Ovary (tissue), 9 donors: ENCODE measurements around the gene TGDS. TPM values are rescaled to one million over a fixed set of nuclear protein-coding genes. Genes with fewer than 3 reads are reported as not detected.

Source experiments
- DNase-seq, 5 donors: peaks; one replicate each; pipeline ENCODE4 v3.0.0-alpha.2; 2019 to 2020
- H3K27ac ChIP-seq, 2 donors: fragments of 200-600 bp; one replicate each; pipeline versions ENCODE4 v1.5.1 to v1.8.0; 2019 to 2022
- H3K27me3 ChIP-seq: fragments of 200-600 bp; one replicate; pipeline ENCODE4 v1.8.0; 2022
- H3K36me3 ChIP-seq: fragments of 200-600 bp; sonication (generic); one replicate; pipeline ENCODE4 v1.5.1; 2019
- H3K4me1 ChIP-seq: one replicate; pipeline ENCODE4 v1.8.1; 2013; ENCODE audit warnings: mild to moderate bottlenecking, moderate library complexity; ENCODE audit not compliant: insufficient read depth
- H3K4me3 ChIP-seq: fragments of 200-600 bp; sonication (generic); one replicate; pipeline ENCODE4 v1.5.1; 2017
- H3K9me3 ChIP-seq, 2 donors: fragments of 200-600 bp in 1 of 2; sonication (generic) in 1 of 2; one replicate each; pipeline versions ENCODE4 v1.5.1 to v1.8.1; 2013 to 2019; ENCODE audit warnings: mild to moderate bottlenecking in 1 of 2, moderate library complexity in 1 of 2
- CTCF ChIP-seq, 3 donors: fragments of 450-650 bp in 2 of 3; fragments of 200-600 bp in 1 of 3; IDR thresholded peaks; one replicate each; pipeline versions ENCODE4 v1.5.1 to v1.8.0; 2016 to 2022; ENCODE audit warnings: antibody characterized with exemption in 3 of 3, mild to moderate bottlenecking in 1 of 3
- EP300 ChIP-seq: sonication (generic); formaldehyde crosslinking; IDR thresholded peaks from one replicate; pipeline ENCODE4 v1.6.1; 2017; ENCODE audit warnings: antibody characterized with exemption
- POLR2A ChIP-seq: fragments of 450-650 bp; IDR thresholded peaks from one replicate; pipeline ENCODE4 v1.6.1; 2017; ENCODE audit warnings: antibody characterized with exemption, mild to moderate bottlenecking, moderate library complexity
- WGBS, 3 donors: extraction: QIAGEN DNeasy Blood & Tissue Kit in 1 of 3; methylation state at CpG; one replicate each; pipeline versions ENCODE4 v1.1.5 to v1.1.7; 2013 to 2017; 5-methylcytosine and 5-hydroxymethylcytosine counted together
- intact Hi-C, 4 donors: fragments of 100-400 bp; cut with DNase I; formaldehyde crosslinking; loops; one replicate each; pipeline versions ENCODE4 v1.11.0 to v1.15.1; 2022 to 2023
- polyA plus RNA-seq, 2 donors: library from polyadenylated mRNA; stranded (reverse); fragments of 200-250 nt in 1 of 2; fragments of 350-450 nt in 1 of 2; fragmentation: Illumina TruSeq in 1 of 2; extraction: RNeasy Lipid Tissue Mini Kit (QIAGEN cat#74804) in 1 of 2; gene quantifications; one replicate each; pipeline ENCODE4 v1.2.3, GENCODE V29; 2013 to 2014
- total RNA-seq, 7 donors: library from RNA; depleted of rRNA in 2 of 7; stranded (reverse); fragments of >200 nt in 2 of 7; fragmentation: NEBNext Ultra II Directional in 3 of 7; extraction: Animal tissue kit (Norgen Biotek cat#: 25700) in 3 of 7; gene quantifications; one replicate each; pipeline versions ENCODE4 v1.1.0 to v1.2.4, GENCODE V29; 2016 to 2023
- donor health status: DM: no; HTN: no; CAD: no; lungs with moderate emphysema.
- donor health status: DM: no; HTN: no; CAD: no.
- donor health status: Bipolar disorder and iron deficiency.
- donor health status: DM: yes; HTN: yes; CAD: no.
- donor health status: DM: no; HTN: no; CAD: no.
- donor health status: DM: yes; HTN: yes; CAD: no.

TGDS gene
- total and polyA plus RNA-seq, 9 donors: 8.4 to 14.3 (median 11.5) TPM

- Histone ChIP-seq H3K27me3 (no peaks in the 10 kb centered on the region), H3K4me1 (no peaks in the 10 kb centered on the region), H3K9me3 (no peaks in the 10 kb centered on the region), H3K4me3 (no peak overlapping the region), H3K27ac (no peak overlapping the region), H3K36me3 (no peaks in the 10 kb centered on the region)
- WGBS, 3 donors: 97 to 99% (median 98%) methylated on average over 2 of the region's 2 CpGs
- no peak for DNase-seq
- intact Hi-C loops: no loop called here
- TF ChIP-seq CTCF (IDR thresholded peaks at IDR 0.05) (no peak), EP300 (no peak)
Measured at GRCh38 chr13:94622344-94622743, 26.4 kb upstream of the TGDS start.

GRCh38 chr13:94620286-94620896 lies 24.4 kb upstream of the TGDS start:
- no peaks in the 10 kb centered on the region for H3K27me3 ChIP-seq
- 89 to 90% (median 90%) methylated on average over 2 of the region's 2 CpGs for WGBS, 3 donors
- H3K4me3 ChIP-seq: no peak overlapping the region
- no peaks in the 10 kb centered on the region for H3K36me3 ChIP-seq
- no peak overlapping the region for H3K27ac ChIP-seq
- intact Hi-C loops: no loop called here
- TF ChIP-seq EP300 (no peak), CTCF (IDR thresholded peaks at IDR 0.05) (no peak), POLR2A (no peak)
- no peaks in the 10 kb centered on the region for H3K9me3 ChIP-seq
- no peak for DNase-seq
- H3K4me1 ChIP-seq: no peaks in the 10 kb centered on the region

GRCh38 chr13:94617389-94618000 lies 21.5 kb upstream of the TGDS start:
- TF ChIP-seq POLR2A: no peak
- peak in 2 of 3 donors; percentile 32 to 67 for TF ChIP-seq CTCF (IDR thresholded peaks at IDR 0.05)
- Histone ChIP-seq H3K4me3 (no peak overlapping the region), H3K9me3 (no peaks in the 10 kb centered on the region), H3K27me3 (no peaks in the 10 kb centered on the region), H3K4me1 (no peaks in the 10 kb centered on the region), H3K36me3 (no peaks in the 10 kb centered on the region), H3K27ac (no peak overlapping the region)
- intact Hi-C loops: loop anchor here (5.0 to 10.0 kb wide), 3 partner anchors 180 to 185 kb away; no protein-coding TSS in a partner anchor
- WGBS, 3 donors: 50 to 57% (median 56%) methylated on average over 4 of the region's 4 CpGs
- no peak for DNase-seq

GRCh38 chr13:94613051-94613450 lies 17.1 kb upstream of the TGDS start:
- no peaks in the 10 kb centered on the region for H3K9me3 ChIP-seq
- no peaks in the 10 kb centered on the region for H3K4me1 ChIP-seq
- H3K36me3 ChIP-seq: no peaks in the 10 kb centered on the region
- no peak overlapping the region for H3K4me3 ChIP-seq
- no peak for DNase-seq
- H3K27me3 ChIP-seq: no peaks in the 10 kb centered on the region
- no peak overlapping the region for H3K27ac ChIP-seq
- TF ChIP-seq POLR2A: no peak
- TF ChIP-seq CTCF (IDR thresholded peaks at IDR 0.05): no peak
- TF ChIP-seq EP300: no peak
- intact Hi-C loops: loop anchor here in 1 of 4 donors (10.0 kb wide), 1 partner anchor 178 kb away; no protein-coding TSS in a partner anchor
